Mesodermal cell (in vitro differentiated cells): Measurements from ENCODE around the gene TRRAP.

ENCODE experiments used
- H3K27ac ChIP-seq: 2 replicates; pipeline ENCODE4 v1.7.0; 2013; ENCODE audit warnings: mild to moderate bottlenecking, low read depth, low read length, moderate library complexity; ENCODE audit not compliant: severe bottlenecking
- H3K36me3 ChIP-seq: 2 replicates; pipeline ENCODE4 v1.7.1; 2013; ENCODE audit warnings: mild to moderate bottlenecking, low read length, moderate library complexity; ENCODE audit not compliant: control insufficient read depth, insufficient read depth
- H3K4me1 ChIP-seq: one replicate; pipeline ENCODE4 v1.7.1; 2013; ENCODE audit warnings: mild to moderate bottlenecking, low read length; ENCODE audit not compliant: insufficient read depth, control insufficient read depth, poor library complexity, severe bottlenecking
- H3K4me3 ChIP-seq: 2 replicates; pipeline ENCODE4 v1.7.0; 2013; ENCODE audit warnings: low read length, control low read depth, mild to moderate bottlenecking; ENCODE audit not compliant: insufficient read depth, poor library complexity, severe bottlenecking; ENCODE audit errors: extremely low read depth
- H3K9me3 ChIP-seq: 2 replicates; pipeline ENCODE4 v1.7.1; 2013; ENCODE audit warnings: mild to moderate bottlenecking, low read length, moderate library complexity; ENCODE audit not compliant: control insufficient read depth
- WGBS, 2 experiments: methylation state at CpG; one replicate each; pipeline ENCODE4 v1.1.5; 2013; ENCODE audit warnings: missing lambda C conversion rate in 2 of 2; ENCODE audit not compliant: insufficient coverage in 2 of 2; 5-methylcytosine and 5-hydroxymethylcytosine counted together

Gene TRRAP

GRCh38 chr7:98996150-98996552 lies 117.8 kb downstream of the TRRAP start:
- peaks cover 97% of the 10 kb centered on the region for H3K36me3 ChIP-seq

GRCh38 chr7:98997846-98998245 lies 119.5 kb downstream of the TRRAP start:
- peaks cover 93% of the 10 kb centered on the region for H3K36me3 ChIP-seq
- no peak overlapping the region for H3K4me3 ChIP-seq
- no peak overlapping the region for H3K27ac ChIP-seq
- no peaks in the 10 kb centered on the region for H3K4me1 ChIP-seq
- WGBS, 2 experiments, result 100% methylated on average over 2 of the region's 3 CpGs; no CpG with 5 or more reads in 1 of the 2 experiments
- H3K9me3 ChIP-seq, result no peaks in the 10 kb centered on the region

More at GRCh38 chr7:98996150-98996552, 117.8 kb downstream of the TRRAP start:
- no peak overlapping the region for H3K4me3 ChIP-seq
- no peaks in the 10 kb centered on the region for H3K4me1 ChIP-seq
- no peaks in the 10 kb centered on the region for H3K9me3 ChIP-seq
- no peak overlapping the region for H3K27ac ChIP-seq
- 95 to 96% methylated on average over 11 to 14 of the region's 15 CpGs for WGBS, 2 experiments

DNA sequence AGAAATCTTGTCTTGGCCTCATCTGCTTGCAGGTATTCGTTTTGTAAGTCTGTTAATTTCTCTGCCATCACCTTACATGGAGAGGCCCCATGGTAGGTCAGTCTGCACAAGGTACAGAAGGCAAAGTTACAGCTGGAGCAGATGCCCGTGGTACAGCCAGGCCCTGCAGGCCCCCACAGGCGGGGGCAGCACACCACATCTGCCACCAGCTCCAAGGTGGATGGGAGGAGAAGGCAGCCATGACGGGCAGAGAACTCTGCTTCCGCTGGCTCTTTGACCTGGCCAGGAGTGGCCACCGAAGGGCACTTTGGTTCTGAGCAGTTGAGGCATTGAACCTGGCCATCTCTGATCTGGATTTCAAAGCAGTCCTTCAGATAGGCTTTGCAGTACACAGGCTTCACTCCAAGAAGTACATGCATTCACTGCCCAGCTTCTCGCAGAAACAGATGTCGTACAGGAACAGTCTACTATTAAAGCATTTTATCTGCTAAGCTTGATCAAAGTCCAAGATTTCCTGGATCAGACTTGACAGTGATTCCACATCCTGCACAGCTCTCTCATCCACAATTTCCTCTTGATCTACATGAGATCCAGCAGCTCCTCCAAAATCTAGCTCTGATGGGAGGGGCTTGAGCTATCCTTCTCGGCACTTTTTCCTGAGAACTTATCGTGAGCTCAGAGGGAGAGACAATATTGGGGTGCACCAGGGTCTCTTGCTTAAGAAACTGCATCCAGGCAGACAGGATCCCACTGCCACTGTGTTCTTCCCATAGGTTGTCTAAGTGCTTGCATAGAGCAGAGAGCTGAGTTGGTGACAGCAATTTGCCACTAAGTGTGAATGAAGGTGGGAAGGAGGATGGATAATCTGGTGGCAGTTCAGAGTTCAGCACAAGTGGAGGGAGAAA lies 120.7 kb downstream of the TRRAP start:
- Histone ChIP-seq H3K4me3 (no peak overlapping the region), H3K9me3 (no peaks in the 10 kb centered on the region), H3K36me3 (peaks cover 94% of the 10 kb centered on the region), H3K27ac (no peak overlapping the region), H3K4me1 (no peaks in the 10 kb centered on the region)
- 92 to 93% methylated on average over 9 to 10 of the region's 10 CpGs for WGBS, 2 experiments

DNA sequence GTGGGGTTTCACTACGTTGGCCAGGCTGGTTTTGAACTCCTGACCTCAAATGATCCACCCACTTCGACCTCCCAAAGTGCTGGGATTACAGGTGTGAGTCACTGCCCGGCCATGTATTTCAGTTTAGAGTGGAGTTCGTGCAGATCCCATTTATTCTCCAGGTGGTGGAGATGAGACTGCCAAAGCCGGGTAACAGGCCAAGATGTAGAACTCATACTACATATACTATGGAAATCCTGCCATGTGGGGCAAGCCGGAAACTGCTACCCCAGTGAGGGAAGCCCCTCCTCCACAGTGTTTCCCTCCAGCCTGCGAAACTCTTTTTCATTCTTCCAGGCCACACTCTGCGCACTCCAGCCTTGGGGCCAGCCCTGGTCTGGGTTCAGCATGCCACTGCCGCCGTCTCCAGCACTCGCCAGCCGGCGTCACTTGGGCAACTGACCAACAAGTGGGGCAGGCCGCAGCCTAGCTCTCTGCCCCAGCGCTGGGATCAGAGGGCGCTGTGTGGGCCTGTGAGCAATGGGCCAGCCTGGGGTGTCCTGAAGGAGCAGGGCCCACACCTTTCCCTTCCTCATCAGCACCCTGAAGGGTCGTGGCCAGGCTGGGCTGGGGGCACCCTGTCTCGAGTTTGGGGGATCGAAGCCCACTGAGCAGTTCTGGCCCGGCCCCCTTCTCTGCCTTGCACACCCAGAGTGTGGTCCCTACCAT lies 122.0 kb downstream of the TRRAP start:
- Histone ChIP-seq H3K4me1 (no peaks in the 10 kb centered on the region), H3K4me3 (no peak overlapping the region), H3K9me3 (no peaks in the 10 kb centered on the region), H3K36me3 (peaks cover 94% of the 10 kb centered on the region), H3K27ac (no peak overlapping the region)
- 93 to 99% methylated on average over 15 to 18 of the region's 20 CpGs for WGBS, 2 experiments

GRCh38 chr7:99000904-99001465 lies 122.7 kb downstream of the TRRAP start:
- no peak overlapping the region for H3K4me3 ChIP-seq

DNA sequence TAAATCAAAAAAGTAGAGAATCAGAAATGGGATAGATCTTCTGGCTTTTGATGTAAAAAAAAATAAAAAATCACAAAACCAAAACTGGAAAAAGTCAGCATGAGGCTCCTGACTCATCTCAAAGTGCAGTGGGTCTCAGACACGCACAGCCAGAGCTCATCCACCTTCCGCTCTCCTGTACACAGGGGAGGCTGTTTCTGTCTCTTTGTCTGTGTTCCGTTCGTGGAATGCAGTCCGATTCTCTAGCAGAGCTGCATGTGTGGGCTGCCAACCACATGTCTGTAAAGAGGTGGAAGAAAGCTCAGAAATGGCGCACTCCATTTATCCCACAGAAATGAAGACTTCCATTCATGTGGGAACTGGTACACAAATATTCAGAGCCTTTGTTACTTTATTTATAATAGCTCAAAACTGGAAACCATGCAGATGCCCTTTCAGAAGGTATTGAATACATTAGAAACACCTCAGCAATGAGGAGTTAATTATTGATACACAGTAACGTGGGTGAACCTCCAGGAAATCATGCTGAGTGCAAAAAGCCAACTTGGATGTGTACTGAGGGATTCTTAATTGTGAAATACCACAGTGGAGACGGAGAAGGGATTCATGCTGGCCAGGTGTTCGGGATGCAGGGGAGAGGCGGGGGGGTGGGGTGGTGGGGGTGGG lies 123.3 kb downstream of the TRRAP start:
- peaks cover 93% of the 10 kb centered on the region for H3K36me3 ChIP-seq
- 94 to 100% methylated on average over 2 to 3 of the region's 10 CpGs for WGBS, 2 experiments
- H3K4me3 ChIP-seq, result no peak overlapping the region
- H3K9me3 ChIP-seq, result no peaks in the 10 kb centered on the region
- no peak overlapping the region for H3K27ac ChIP-seq
- H3K4me1 ChIP-seq, result no peaks in the 10 kb centered on the region

More at GRCh38 chr7:99000904-99001465, 122.7 kb downstream of the TRRAP start:
- WGBS, 2 experiments, result 96 to 97% methylated on average over 3 to 9 of the region's 14 CpGs
- H3K9me3 ChIP-seq, result no peaks in the 10 kb centered on the region
- H3K4me1 ChIP-seq, result no peaks in the 10 kb centered on the region
- H3K36me3 ChIP-seq, result peaks cover 93% of the 10 kb centered on the region
- no peak overlapping the region for H3K27ac ChIP-seq

GRCh38 chr7:99002148-99002826 lies 124.0 kb downstream of the TRRAP start:
- Histone ChIP-seq H3K4me1 (no peaks in the 10 kb centered on the region), H3K4me3 (no peak overlapping the region), H3K36me3 (peaks cover 94% of the 10 kb centered on the region), H3K9me3 (no peaks in the 10 kb centered on the region), H3K27ac (no peak overlapping the region)
- 94 to 97% methylated on average over 10 to 12 of the region's 12 CpGs for WGBS, 2 experiments

GRCh38 chr7:99002827-99003212 lies 124.5 kb downstream of the TRRAP start:
- H3K36me3 ChIP-seq, result peaks cover 91% of the 10 kb centered on the region

GRCh38 chr7:99003419-99003818 lies 125.1 kb downstream of the TRRAP start:
- Histone ChIP-seq H3K4me1 (no peaks in the 10 kb centered on the region), H3K9me3 (no peaks in the 10 kb centered on the region), H3K4me3 (no peak overlapping the region), H3K36me3 (peaks cover 91% of the 10 kb centered on the region), H3K27ac (no peak overlapping the region)
- 86 to 90% methylated on average over 6 of the region's 15 CpGs for WGBS, 2 experiments

More at GRCh38 chr7:99002827-99003212, 124.5 kb downstream of the TRRAP start:
- no peaks in the 10 kb centered on the region for H3K4me1 ChIP-seq
- 92 to 93% methylated on average over 18 to 20 of the region's 20 CpGs for WGBS, 2 experiments
- no peak overlapping the region for H3K27ac ChIP-seq
- H3K4me3 ChIP-seq, result no peak overlapping the region
- H3K9me3 ChIP-seq, result no peaks in the 10 kb centered on the region

DNA sequence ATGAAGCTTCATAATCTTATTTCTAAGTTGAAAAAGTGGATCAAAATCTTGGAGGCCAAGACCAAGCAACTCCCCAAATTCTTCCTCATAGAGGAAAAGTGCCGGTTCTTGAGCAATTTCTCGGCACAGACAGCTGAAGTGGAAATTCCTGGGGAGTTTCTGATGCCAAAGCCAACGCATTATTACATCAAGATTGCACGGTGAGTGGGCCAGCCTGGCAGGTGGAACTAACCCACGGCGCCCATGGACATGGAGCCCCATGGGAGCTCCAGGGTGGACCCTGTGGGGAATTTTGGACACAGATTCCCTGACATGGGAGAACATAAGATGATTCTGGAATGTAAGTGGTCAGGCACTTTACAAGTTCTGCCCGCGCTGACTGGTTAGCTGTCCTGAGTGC lies 125.9 kb downstream of the TRRAP start:
- Histone ChIP-seq H3K9me3 (no peaks in the 10 kb centered on the region), H3K4me3 (no peak overlapping the region), H3K4me1 (no peaks in the 10 kb centered on the region), H3K27ac (no peak overlapping the region), H3K36me3 (peaks cover 91% of the 10 kb centered on the region)
- 97 to 98% methylated on average over 8 of the region's 8 CpGs for WGBS, 2 experiments
